Mucosa of descending colon (tissue), 3 donors: ENCODE results near the gene GREB1. TPM values are rescaled to one million over a fixed set of nuclear protein-coding genes. Genes with fewer than 3 reads are reported as not detected.

Experiments used
- ATAC-seq: fragments of 200-7000 bp; cut with Tn5 transposase; one replicate; pipeline ENCODE4 v1.9.1; 2020; ENCODE audit warnings: mild to moderate bottlenecking, moderate library complexity
- DNase-seq, 3 donors: peaks; one replicate each; pipeline ENCODE4 v3.0.0-alpha.2; 2020
- H3K36me3 ChIP-seq: fragments of 200-600 bp; one replicate; pipeline ENCODE4 v1.8.0; 2021; ENCODE audit warnings: low read depth, mild to moderate bottlenecking
- H3K4me1 ChIP-seq: fragments of 200-600 bp; one replicate; pipeline ENCODE4 v1.8.0; 2021; ENCODE audit warnings: low read depth, mild to moderate bottlenecking
- H3K4me3 ChIP-seq: fragments of 200-600 bp; one replicate; pipeline ENCODE4 v1.8.0; 2021; ENCODE audit warnings: mild to moderate bottlenecking
- H3K9me3 ChIP-seq: fragments of 200-600 bp; one replicate; pipeline ENCODE4 v1.8.0; 2021; ENCODE audit warnings: mild to moderate bottlenecking
- intact Hi-C, 2 donors: fragments of 100-400 bp; cut with DNase I in 1 of 2; cut with micrococcal nuclease in 1 of 2; formaldehyde crosslinking; loops; one replicate each; pipeline versions ENCODE4 v1.11.0 to v1.11.1; 2022; cut with DNase I, micrococcal nuclease
- total RNA-seq, 3 donors: library from RNA; stranded (reverse); fragmentation: NEBNext Ultra II Directional in 2 of 3; extraction: Animal tissue kit (Norgen Biotek cat#: 25700) in 2 of 3; gene quantifications; one replicate each; pipeline versions ENCODE4 v1.2.1 to v1.2.4, GENCODE V29; 2021 to 2023
- TF ChIP-seq, protein P1 (sequence below): fragments of 200-600 bp; IDR thresholded peaks from one replicate; pipeline ENCODE4 v1.8.0; 2022; ENCODE audit warnings: antibody characterized with exemption, mild to moderate bottlenecking
- donor health status: DM: no; HTN: no; CAD: no; lungs with moderate emphysema.
- donor health status: DM: no; HTN: no; CAD: no.
- donor health status: DM: no; HTN: yes; CAD: no.

GREB1 gene
- total RNA-seq, 3 donors from 2014 or later, result 1.4 to 2.5 (median 1.6) TPM

DNA sequence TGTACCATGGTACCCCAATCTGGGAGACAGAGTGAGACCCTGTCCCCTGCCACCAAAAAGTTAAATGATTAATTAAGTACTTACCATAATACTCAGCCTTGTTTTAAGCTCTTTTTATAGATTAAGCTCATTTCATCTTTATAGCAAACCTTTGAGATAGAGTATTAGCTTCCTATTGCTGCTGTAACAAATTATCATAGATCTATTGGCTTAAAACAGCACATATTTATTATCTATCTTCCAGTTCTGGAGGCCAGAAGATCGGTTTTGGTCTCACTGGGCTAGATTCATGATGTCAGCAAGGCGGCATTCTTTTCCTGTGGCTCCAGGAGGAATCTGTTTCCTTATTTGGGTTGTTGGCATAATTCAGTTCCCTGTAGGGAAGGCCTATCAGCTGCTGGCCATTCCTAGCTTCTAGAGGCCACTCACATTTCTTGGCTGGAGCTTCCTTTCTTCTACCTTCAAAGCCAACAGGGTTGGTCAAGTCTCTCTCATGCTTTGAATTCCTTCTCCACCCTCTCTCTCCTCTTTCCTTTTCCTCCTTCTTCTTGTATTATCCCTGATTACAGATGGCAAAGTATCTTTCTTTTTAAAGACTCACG, 13.7 kb upstream of the GREB1 start:
- no peak for DNase-seq
- Histone ChIP-seq H3K4me3 (no peak overlapping the region), H3K36me3 (no peaks in the 10 kb centered on the region), H3K9me3 (no peaks in the 10 kb centered on the region), H3K4me1 (no peaks in the 10 kb centered on the region)
- intact Hi-C loops, result no loop called here
- ATAC-seq, result no peak
- TF ChIP-seq, protein P1, sequence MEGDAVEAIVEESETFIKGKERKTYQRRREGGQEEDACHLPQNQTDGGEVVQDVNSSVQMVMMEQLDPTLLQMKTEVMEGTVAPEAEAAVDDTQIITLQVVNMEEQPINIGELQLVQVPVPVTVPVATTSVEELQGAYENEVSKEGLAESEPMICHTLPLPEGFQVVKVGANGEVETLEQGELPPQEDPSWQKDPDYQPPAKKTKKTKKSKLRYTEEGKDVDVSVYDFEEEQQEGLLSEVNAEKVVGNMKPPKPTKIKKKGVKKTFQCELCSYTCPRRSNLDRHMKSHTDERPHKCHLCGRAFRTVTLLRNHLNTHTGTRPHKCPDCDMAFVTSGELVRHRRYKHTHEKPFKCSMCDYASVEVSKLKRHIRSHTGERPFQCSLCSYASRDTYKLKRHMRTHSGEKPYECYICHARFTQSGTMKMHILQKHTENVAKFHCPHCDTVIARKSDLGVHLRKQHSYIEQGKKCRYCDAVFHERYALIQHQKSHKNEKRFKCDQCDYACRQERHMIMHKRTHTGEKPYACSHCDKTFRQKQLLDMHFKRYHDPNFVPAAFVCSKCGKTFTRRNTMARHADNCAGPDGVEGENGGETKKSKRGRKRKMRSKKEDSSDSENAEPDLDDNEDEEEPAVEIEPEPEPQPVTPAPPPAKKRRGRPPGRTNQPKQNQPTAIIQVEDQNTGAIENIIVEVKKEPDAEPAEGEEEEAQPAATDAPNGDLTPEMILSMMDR, result no peak

DNA sequence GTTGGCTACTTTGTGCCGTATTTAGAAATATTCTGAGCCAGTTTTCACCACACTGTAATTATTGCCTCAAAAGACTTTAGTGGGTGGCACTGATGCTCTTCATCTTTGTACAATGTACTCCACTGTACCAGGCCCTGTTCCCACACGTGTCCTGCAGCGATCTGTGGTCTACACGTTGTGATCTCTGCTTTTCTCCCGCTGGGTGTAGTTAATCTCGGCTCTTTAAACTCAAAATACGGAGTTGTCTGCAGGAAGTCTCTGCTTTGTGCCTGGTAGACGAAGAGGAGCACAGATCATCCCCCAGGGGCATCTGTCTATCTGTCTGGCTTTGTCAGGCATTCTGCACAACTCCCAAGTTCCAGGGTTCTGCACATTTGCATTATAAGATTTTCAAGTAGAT, 12.1 kb upstream of the GREB1 start:
- Histone ChIP-seq H3K9me3 (no peaks in the 10 kb centered on the region), H3K4me1 (no peaks in the 10 kb centered on the region), H3K4me3 (no peak overlapping the region), H3K36me3 (no peaks in the 10 kb centered on the region)
- TF ChIP-seq, protein P1, result no peak
- no peak for ATAC-seq
- intact Hi-C loops, result no loop called here
- no peak for DNase-seq

DNA sequence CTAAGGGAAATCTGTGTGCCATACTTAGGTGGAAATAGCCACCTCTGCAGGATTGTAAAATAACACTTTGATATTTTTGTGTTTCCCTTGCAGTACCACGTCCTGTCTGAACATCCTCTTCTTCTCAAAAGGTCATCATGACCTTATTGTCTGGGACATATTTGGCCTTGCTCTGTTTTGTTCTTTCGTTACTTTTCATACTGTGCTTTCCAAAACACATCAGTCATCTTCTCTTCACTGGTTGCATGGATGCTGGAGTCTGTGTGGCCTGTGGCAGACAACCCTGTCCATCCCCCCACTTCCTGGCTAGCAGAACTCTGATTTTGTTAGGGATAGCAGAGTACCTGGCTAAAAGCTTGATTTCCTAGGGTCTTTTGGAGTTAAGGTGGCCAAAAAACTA, 9.4 kb upstream of the GREB1 start:
- Histone ChIP-seq H3K4me1 (no peaks in the 10 kb centered on the region), H3K4me3 (no peak overlapping the region), H3K36me3 (no peaks in the 10 kb centered on the region), H3K9me3 (no peaks in the 10 kb centered on the region)
- ATAC-seq, result no peak
- intact Hi-C loops, result no loop called here
- no peak for DNase-seq
- TF ChIP-seq, protein P1, result no peak

DNA sequence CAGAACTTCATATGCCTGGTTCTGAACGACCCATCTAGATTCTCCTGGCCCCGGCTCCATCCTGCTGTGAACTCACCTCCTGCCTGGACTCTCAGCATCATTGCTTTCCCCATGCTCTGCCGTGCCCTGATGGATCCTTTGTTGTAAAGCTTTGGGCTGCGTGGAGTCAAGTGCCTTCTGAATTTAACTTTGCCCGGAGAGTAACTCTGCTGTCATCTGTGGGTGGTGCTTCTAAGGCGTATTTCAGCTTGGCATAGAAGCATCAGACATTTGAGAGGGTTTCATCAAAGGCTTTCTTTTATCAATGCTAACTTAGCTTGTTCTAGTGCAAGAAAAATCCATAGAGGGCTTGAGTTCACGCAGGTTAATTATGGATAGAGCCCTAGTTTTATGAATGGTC, 8.1 kb upstream of the GREB1 start:
- Histone ChIP-seq H3K4me3 (no peak overlapping the region), H3K4me1 (no peaks in the 10 kb centered on the region), H3K36me3 (no peaks in the 10 kb centered on the region), H3K9me3 (no peaks in the 10 kb centered on the region)
- DNase-seq, result no peak
- TF ChIP-seq, protein P1, result no peak
- ATAC-seq, result no peak
- intact Hi-C loops, result no loop called here

DNA sequence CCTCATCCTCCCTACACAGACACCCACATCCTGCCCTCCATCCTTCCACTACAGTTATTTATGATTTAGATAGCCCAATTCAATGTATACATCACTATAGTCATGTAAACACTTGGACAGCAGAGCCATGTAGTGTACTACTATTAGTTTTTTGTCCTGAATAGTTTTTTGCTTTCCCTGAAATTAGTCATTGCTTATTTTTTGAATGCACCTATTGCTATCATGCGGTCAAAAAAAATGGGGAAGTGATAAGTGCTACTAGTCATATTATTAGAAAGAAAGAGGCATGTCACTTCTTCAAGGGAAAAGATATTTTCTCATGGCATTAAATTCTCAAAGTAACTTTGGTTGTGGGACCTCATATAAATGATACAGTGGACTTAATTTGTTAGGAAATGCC, 6.8 kb upstream of the GREB1 start:
- no peak overlapping the region for H3K4me3 ChIP-seq
- H3K9me3 ChIP-seq, result no peaks in the 10 kb centered on the region
- intact Hi-C loops, result no loop called here
- H3K36me3 ChIP-seq, result no peaks in the 10 kb centered on the region
- TF ChIP-seq, protein P1, result no peak
- ATAC-seq (no peak), DNase-seq (no peak)
- no peaks in the 10 kb centered on the region for H3K4me1 ChIP-seq

DNA sequence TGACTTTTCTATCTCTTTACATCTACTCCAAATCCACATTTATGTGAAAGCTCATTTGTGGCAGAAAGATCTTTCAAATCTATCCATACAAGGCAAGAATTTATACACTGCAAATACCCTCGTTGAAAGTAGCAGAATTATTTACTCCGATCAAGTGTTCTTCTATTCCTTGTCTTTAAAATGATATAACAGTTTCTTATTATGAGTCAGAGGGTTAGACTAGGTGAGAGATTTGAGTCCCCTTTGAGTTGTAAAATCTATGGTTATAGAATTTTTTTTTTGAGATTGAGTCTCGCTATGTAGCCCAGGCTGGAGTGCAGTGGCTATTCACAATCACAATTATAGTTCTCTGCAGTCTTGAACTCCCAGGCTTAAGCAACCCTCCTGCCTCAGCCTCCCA, 5.6 kb upstream of the GREB1 start:
- H3K36me3 ChIP-seq, result no peaks in the 10 kb centered on the region
- intact Hi-C loops, result no loop called here
- H3K4me1 ChIP-seq, result no peaks in the 10 kb centered on the region
- H3K9me3 ChIP-seq, result no peaks in the 10 kb centered on the region
- ATAC-seq (no peak), DNase-seq (no peak)
- TF ChIP-seq, protein P1, result no peak
- H3K4me3 ChIP-seq, result no peak overlapping the region
